ENCODE data around the gene ZNF532.
A peak's percentile ranks its signal among the peaks of the same experiment; 100 is the strongest.

The ZNF532 gene

DNA sequence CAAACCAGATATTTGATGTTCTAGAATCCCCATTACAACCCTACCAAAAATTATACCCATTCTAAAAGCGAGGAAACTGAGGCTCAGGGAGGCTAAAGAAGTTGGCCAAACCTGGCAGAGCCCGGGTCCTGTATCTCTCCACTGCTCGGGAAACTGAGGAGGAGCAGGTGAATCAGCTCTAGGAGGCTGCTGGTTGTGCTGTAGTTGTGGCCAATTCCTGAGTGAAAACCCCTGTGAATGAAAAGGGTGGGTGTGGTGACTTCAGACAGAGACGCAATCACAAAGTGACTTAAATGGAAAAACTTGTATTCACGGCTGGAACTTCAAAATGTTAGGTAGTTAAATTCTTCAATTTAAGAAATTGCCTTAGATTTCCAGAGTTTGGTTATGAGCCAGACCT, 169.3 kb downstream of the ZNF532 start:
- H3K27ac ChIP-seq = no peak overlapping the region
- TF ChIP-seq, protein P1, sequence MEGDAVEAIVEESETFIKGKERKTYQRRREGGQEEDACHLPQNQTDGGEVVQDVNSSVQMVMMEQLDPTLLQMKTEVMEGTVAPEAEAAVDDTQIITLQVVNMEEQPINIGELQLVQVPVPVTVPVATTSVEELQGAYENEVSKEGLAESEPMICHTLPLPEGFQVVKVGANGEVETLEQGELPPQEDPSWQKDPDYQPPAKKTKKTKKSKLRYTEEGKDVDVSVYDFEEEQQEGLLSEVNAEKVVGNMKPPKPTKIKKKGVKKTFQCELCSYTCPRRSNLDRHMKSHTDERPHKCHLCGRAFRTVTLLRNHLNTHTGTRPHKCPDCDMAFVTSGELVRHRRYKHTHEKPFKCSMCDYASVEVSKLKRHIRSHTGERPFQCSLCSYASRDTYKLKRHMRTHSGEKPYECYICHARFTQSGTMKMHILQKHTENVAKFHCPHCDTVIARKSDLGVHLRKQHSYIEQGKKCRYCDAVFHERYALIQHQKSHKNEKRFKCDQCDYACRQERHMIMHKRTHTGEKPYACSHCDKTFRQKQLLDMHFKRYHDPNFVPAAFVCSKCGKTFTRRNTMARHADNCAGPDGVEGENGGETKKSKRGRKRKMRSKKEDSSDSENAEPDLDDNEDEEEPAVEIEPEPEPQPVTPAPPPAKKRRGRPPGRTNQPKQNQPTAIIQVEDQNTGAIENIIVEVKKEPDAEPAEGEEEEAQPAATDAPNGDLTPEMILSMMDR (IDR thresholded peaks at IDR 0.05) = no peak
- DNase-seq (ENCODE audit: low spot score) = peak; percentile 11
- no peak overlapping the region for H3K4me3 ChIP-seq

DNA sequence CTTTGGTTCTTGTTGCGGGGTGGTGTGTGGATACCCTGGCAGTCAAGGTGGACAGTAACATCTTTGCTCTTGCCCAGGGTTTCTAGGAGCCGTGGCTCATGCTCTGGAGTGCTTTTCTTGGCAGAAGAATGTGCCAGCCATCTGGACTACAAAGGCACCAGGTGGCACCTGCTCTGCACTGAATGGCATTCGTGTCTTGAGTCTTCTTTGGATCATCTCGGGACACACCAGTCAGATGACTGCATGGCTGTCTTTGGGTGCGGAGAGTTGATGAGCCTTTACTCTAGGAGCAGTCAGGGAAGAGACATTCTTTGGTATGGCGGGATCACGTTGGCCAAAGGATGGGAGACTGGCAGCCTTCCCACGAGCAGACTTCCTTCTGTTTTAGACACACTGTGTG, 170.9 kb downstream of the ZNF532 start:
- DNase-seq (ENCODE audit: low spot score) = peak; percentile 57
- Histone ChIP-seq H3K27ac (no peak overlapping the region), H3K4me3 (no peak overlapping the region)
- TF ChIP-seq, protein P1 (IDR thresholded peaks at IDR 0.05) = no peak

Measured in coronary artery (tissue), 2 donors.